Bronchial epithelial cell (primary cell): ENCODE results near the gene OMG. TPM values are rescaled to one million over a fixed set of nuclear protein-coding genes. Genes with fewer than 3 reads are reported as not detected.

Experiments
- DNase-seq: peaks from one replicate; pipeline ENCODE4 v3.0.0-alpha.2; 2010; ENCODE audit warnings: low read depth
- FAIRE-seq: peaks from 2 replicates; lab custom pipeline; 2011; peaks lifted over from hg19 to GRCh38; lab: Jason Lieb, UNC
- H3K27me3 ChIP-seq: 2 replicates; pipeline ENCODE4 v1.5.1; 2011; ENCODE audit warnings: low read length; ENCODE audit not compliant: control insufficient read depth, insufficient read depth
- H3K36me3 ChIP-seq: 2 replicates; pipeline ENCODE4 v1.5.1; 2011; ENCODE audit warnings: low read length; ENCODE audit not compliant: control insufficient read depth, insufficient read depth
- H3K4me3 ChIP-seq: 2 replicates; pipeline ENCODE4 v1.5.1; 2011; ENCODE audit warnings: mild to moderate bottlenecking, low read depth, low read length, control low read depth
- total RNA-seq: library from RNA; depleted of rRNA; stranded (reverse); fragments of >200 nt; gene quantifications from 2 replicates; pipeline ENCODE4 v1.2.1, GENCODE V29; 2014
- TF ChIP-seq, protein P1 (sequence below): IDR thresholded peaks from 2 replicates; pipeline ENCODE4 v1.5.1; 2011; ENCODE audit warnings: mild to moderate bottlenecking, moderate library complexity, low read length, control low read depth, inconsistent platforms; ENCODE audit not compliant: insufficient read depth, severe bottlenecking

Gene OMG
- total RNA-seq, 1 donor from 2014 or later: not detected

GRCh38 chr17:31310886-31311285, 13.8 kb upstream of the OMG start:
- DNase-seq (no peak), FAIRE-seq (no peak)
- TF ChIP-seq, protein P1, sequence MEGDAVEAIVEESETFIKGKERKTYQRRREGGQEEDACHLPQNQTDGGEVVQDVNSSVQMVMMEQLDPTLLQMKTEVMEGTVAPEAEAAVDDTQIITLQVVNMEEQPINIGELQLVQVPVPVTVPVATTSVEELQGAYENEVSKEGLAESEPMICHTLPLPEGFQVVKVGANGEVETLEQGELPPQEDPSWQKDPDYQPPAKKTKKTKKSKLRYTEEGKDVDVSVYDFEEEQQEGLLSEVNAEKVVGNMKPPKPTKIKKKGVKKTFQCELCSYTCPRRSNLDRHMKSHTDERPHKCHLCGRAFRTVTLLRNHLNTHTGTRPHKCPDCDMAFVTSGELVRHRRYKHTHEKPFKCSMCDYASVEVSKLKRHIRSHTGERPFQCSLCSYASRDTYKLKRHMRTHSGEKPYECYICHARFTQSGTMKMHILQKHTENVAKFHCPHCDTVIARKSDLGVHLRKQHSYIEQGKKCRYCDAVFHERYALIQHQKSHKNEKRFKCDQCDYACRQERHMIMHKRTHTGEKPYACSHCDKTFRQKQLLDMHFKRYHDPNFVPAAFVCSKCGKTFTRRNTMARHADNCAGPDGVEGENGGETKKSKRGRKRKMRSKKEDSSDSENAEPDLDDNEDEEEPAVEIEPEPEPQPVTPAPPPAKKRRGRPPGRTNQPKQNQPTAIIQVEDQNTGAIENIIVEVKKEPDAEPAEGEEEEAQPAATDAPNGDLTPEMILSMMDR: no peak
- Histone ChIP-seq H3K4me3 (no peak overlapping the region), H3K27me3 (no peaks in the 10 kb centered on the region), H3K36me3 (no peaks in the 10 kb centered on the region)

DNA sequence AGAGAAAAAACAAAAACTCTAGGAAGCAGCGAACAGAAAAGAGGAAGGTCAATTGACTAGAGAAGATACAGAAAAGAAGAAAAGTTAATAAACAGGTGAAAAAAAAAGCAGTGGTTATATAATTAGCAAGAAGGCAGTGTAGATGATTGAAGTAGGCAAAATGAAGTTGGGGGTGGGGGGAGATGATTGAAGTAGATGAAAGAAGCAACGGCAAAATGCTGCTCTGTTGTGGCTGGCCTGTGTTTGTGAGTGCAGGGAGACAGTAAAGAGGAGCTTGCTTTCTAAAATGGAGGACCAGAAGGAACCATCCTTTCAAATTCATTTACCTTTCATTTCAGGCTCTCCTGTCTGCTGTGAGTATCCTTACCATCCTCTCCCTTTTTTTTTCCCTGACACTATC, 13.2 kb upstream of the OMG start:
- DNase-seq (no peak), FAIRE-seq (no peak)
- Histone ChIP-seq H3K36me3 (no peaks in the 10 kb centered on the region), H3K27me3 (no peaks in the 10 kb centered on the region), H3K4me3 (no peak overlapping the region)
- TF ChIP-seq, protein P1: no peak

DNA sequence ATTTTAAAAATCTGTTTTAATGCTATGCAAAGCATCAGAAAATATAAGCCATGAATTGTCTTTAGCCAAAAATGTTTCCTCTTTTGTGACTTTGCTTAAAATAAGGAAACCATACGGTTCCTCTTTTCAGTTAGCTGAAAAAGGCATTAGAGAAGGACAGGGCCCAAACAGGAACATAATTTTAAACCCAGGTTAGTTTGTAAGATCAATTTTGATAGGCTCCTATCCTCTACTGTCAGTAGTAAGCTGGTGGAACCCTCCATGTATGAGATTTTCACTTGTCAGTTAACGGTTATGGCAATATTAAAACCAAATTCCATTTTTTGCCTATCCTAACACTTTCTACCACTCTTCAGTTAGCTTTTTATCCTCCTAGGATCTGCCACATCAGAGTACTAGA, 12.5 kb upstream of the OMG start:
- Histone ChIP-seq H3K4me3 (no peak overlapping the region), H3K36me3 (no peaks in the 10 kb centered on the region), H3K27me3 (no peaks in the 10 kb centered on the region)
- no peak for FAIRE-seq
- DNase-seq: no peak
- TF ChIP-seq, protein P1: no peak

- DNase-seq: no peak
- no peaks in the 10 kb centered on the region for H3K27me3 ChIP-seq
- no peak overlapping the region for H3K4me3 ChIP-seq
- TF ChIP-seq, protein P1: no peak
- no peaks in the 10 kb centered on the region for H3K36me3 ChIP-seq
- no peak for FAIRE-seq
Observed at GRCh38 chr17:31308372-31309334, 11.6 kb upstream of the OMG start.

- Histone ChIP-seq H3K4me3 (no peak overlapping the region), H3K36me3 (no peaks in the 10 kb centered on the region), H3K27me3 (no peaks in the 10 kb centered on the region)
- no peak for DNase-seq
- TF ChIP-seq, protein P1: no peak
- no peak for FAIRE-seq
Observed at GRCh38 chr17:31307640-31308039, 10.6 kb upstream of the OMG start.

- no peaks in the 10 kb centered on the region for H3K36me3 ChIP-seq
- no peak for FAIRE-seq
Observed at GRCh38 chr17:31299624-31300023, 2.6 kb upstream of the OMG start.

More at GRCh38 chr17:31299624-31300023, 2.6 kb upstream of the OMG start:
- H3K27me3 ChIP-seq: no peaks in the 10 kb centered on the region
- DNase-seq: no peak
- TF ChIP-seq, protein P1: no peak
- H3K4me3 ChIP-seq: no peak overlapping the region
